ENCODE measurements around the gene LRP1.
"Not testable (repeated sequence)": the region's sequence is repeated elsewhere in the genome, so short reads cannot be mapped to it uniquely, and the experiment has no call there.

LRP1 gene

GRCh38 chr12:57110104-57111030 is 17.9 kb upstream of the LRP1 start:
- peak; percentile 56 to 84 for DNase-seq (ENCODE audit: extremely low read depth in 1 of 2, low read depth in 1 of 2)

- peak; percentile 50 to 83 for DNase-seq (ENCODE audit: extremely low read depth in 1 of 2, low read depth in 1 of 2)
These were observed 17.1 kb upstream of the LRP1 start, which contains the start of gene STAT6 for GRCh38 chr12:57111031-57111734. STAT6 (minus strand) TSS chr12:57111362; CDS start chr12:57108278, 3,084 bp downstream.

GRCh38 chr12:57112492-57113294 is 15.6 kb upstream of the LRP1 start:
- DNase-seq (ENCODE audit: extremely low read depth in 1 of 2, low read depth in 1 of 2), result no peak

DNA sequence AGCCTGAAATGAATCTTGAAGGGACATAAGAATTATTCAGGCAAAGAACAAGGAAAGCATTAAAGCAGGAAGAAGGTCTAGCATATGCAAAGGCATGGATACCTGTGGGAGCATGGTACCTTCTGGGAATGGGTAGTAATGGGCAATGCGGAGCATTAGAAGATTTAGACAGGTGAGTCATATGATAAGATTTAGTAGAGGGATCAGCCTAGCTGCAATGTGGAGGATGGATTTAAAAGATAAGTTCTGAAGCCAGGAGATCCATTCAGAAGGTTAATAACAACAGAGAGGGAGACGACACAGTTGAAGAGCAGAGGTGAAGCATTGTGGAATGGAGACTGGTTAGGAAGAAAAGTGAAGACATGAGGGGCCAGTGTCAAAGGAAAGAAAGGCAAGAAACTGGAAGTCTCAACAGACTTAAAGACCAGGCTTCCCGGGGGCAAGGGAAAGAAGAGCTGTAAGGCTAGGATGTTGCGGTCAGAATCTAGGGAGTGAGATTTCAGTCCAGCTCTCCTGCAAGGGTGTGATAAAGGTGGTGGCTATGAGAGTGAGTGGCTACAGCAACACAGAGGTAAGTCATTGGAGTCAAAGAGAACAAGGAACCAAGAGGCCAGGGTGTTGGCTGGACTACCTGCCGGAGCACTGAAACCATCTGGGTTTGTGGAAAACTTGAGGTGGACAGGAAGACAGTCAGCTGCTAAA is 11.6 kb upstream of the LRP1 start:
- DNase-seq (ENCODE audit: extremely low read depth in 1 of 2, low read depth in 1 of 2), result no peak

GRCh38 chr12:57118711-57119271 is 9.5 kb upstream of the LRP1 start:
- DNase-seq (ENCODE audit: extremely low read depth in 1 of 2, low read depth in 1 of 2), result no peak

GRCh38 chr12:57119294-57120085 is 8.8 kb upstream of the LRP1 start:
- no peak for DNase-seq (ENCODE audit: extremely low read depth in 1 of 2, low read depth in 1 of 2)

- DNase-seq (ENCODE audit: extremely low read depth in 1 of 2, low read depth in 1 of 2), result not testable (repeated sequence)
These were observed 7.6 kb upstream of the LRP1 start for GRCh38 chr12:57120718-57121117.

GRCh38 chr12:57123813-57124212 is 4.5 kb upstream of the LRP1 start:
- no peak for DNase-seq (ENCODE audit: extremely low read depth in 1 of 2, low read depth in 1 of 2)

DNA sequence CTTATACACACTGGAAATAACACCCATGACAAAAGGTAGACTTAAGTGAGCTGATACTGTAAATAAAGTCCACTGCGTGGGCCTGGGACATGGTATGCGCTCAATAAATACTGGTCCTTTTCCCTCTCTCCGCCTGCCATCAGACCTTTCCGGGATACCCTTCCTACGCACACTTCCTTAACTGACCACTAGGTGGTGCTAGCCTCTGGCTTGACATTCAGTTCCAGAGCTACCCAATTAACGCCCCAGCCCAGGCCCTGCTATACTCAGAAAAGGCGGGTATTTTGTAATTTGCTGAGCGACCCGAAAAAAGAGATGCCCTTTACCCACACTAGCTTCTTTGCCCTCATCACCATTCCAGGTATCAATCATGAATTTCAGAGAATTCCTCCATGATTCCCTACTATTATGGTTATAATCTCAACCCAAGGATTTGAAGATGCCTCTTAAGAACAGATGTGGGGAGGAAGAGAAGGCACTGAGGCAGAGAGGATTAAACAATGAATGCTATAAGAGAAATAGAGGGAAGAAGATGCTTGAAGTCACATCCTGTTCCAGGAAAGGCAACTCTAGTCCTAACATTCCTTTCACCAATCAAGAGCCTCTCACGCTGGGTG is 3.9 kb upstream of the LRP1 start:
- DNase-seq (ENCODE audit: extremely low read depth in 1 of 2, low read depth in 1 of 2), result peak in 1 of 2 donors; percentile 69

GRCh38 chr12:57126061-57126460 is 2.2 kb upstream of the LRP1 start:
- no peak for DNase-seq (ENCODE audit: extremely low read depth in 1 of 2, low read depth in 1 of 2)

- no peak for DNase-seq (ENCODE audit: extremely low read depth in 1 of 2, low read depth in 1 of 2)
These were observed 1.7 kb upstream of the LRP1 start for GRCh38 chr12:57126561-57126960.

GRCh38 chr12:57127101-57127725 is 1.1 kb upstream of the LRP1 start:
- DNase-seq (ENCODE audit: extremely low read depth in 1 of 2, low read depth in 1 of 2), result no peak

DNA sequence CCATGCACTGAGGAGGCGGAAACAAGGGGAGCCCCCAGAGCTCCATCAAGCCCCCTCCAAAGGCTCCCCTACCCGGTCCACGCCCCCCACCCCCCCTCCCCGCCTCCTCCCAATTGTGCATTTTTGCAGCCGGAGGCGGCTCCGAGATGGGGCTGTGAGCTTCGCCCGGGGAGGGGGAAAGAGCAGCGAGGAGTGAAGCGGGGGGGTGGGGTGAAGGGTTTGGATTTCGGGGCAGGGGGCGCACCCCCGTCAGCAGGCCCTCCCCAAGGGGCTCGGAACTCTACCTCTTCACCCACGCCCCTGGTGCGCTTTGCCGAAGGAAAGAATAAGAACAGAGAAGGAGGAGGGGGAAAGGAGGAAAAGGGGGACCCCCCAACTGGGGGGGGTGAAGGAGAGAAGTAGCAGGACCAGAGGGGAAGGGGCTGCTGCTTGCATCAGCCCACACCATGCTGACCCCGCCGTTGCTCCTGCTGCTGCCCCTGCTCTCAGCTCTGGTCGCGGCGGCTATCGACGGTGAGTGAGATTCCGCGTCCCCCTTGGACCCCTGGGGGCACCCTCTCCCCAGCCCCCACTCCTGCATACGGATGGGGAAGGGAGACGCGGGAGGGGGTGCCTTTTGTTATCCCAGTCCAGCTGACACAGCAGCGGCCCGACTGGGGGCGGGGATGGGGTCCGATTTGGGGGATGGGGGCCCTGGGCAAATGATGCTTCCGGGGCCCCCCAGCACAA is 400 bp downstream of the LRP1 start:
- DNase-seq (ENCODE audit: extremely low read depth in 1 of 2, low read depth in 1 of 2), result no peak

DNA sequence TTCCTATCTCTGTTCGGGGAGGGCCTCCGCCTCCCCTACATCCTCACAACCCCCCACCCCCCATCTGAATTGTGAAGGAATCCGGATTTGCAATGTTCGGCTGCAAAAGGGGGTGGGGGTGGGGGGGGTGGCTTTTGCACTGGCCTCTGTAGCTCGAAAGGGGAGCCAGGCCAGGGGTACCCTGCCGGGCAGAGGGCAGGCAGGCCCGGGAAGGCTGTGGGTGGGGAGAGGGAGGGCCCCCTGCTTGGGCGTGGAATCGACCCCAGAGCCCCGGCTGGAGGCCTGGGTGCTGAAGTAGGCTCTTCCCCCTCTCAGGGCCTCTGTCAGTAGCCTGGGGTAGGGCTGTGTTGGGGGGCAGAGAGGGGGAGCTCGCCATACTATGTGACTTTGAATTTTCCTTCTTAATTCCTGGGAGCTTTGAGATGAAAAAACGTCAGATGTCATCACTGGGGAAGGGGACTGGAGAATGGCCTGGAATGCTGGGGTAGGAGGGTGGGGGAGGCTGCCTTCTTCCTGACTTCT is 1.1 kb downstream of the LRP1 start:
- no peak for DNase-seq (ENCODE audit: extremely low read depth in 1 of 2, low read depth in 1 of 2)

GRCh38 chr12:57129889-57130288 is 1.6 kb downstream of the LRP1 start:
- no peak for DNase-seq (ENCODE audit: extremely low read depth in 1 of 2, low read depth in 1 of 2)

DNA sequence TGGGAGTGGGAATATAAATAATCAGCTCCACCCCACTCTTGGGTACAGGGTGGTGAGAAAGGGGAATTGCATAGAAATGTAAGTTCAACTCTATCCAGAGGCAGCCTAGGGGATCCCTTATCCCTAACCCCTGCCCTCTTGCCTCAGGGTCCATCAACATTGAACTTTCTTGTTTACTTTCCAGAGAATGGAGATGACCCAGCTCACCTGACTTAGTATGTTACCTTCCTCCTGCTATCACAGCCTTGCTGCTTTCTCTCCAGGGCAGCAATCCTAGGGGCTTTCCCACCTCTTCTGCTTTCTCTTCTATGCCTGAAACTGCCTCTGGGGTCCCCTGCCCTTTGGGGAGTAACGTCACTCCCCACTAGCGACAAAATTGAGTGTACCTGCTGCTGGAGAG is 2.7 kb downstream of the LRP1 start:
- DNase-seq (ENCODE audit: extremely low read depth in 1 of 2, low read depth in 1 of 2), result no peak

- DNase-seq (ENCODE audit: extremely low read depth in 1 of 2, low read depth in 1 of 2), result no peak
These were observed 3.8 kb downstream of the LRP1 start for GRCh38 chr12:57131896-57132744.
